Upper lobe of right lung (tissue), 1 donor: ENCODE data around the gene FUT8. TPM values are rescaled to one million over a fixed set of nuclear protein-coding genes. Genes with fewer than 3 reads are reported as not detected.
"Not testable (repeated sequence)": the region's sequence is repeated elsewhere in the genome, so short reads cannot be mapped to it uniquely, and the experiment has no call there.

Experiments used
- ATAC-seq: fragments of 200-7000 bp; cut with Tn5 transposase; one replicate; pipeline ENCODE4 v1.9.1; 2020; ENCODE audit warnings: mild to moderate bottlenecking, moderate library complexity
- DNase-seq: peaks from one replicate; pipeline ENCODE4 v3.0.0-alpha.2; 2020
- H3K27ac ChIP-seq: fragments of 200-600 bp; one replicate; pipeline ENCODE4 v1.8.0; 2022
- H3K27me3 ChIP-seq: fragments of 200-600 bp; one replicate; pipeline ENCODE4 v1.8.0; 2022; ENCODE audit warnings: mild to moderate bottlenecking
- H3K36me3 ChIP-seq: fragments of 200-600 bp; one replicate; pipeline ENCODE4 v1.8.0; 2022
- H3K4me1 ChIP-seq: fragments of 200-600 bp; one replicate; pipeline ENCODE4 v1.8.0; 2022
- H3K4me3 ChIP-seq: fragments of 200-600 bp; one replicate; pipeline ENCODE4 v1.8.0; 2022; ENCODE audit warnings: mild to moderate bottlenecking
- H3K9me3 ChIP-seq: fragments of 200-600 bp; one replicate; pipeline ENCODE4 v1.8.0; 2022
- intact Hi-C: fragments of 100-400 bp; cut with DNase I; formaldehyde crosslinking; loops from one replicate; pipeline ENCODE4 v1.11.0; 2022
- total RNA-seq: library from RNA; stranded (reverse); fragmentation: NEBNext Ultra II Directional; extraction: Animal tissue kit (Norgen Biotek cat#: 25700); gene quantifications from one replicate; pipeline ENCODE4 v1.2.1, GENCODE V29; 2021
- TF ChIP-seq, protein P1 (sequence below): fragments of 200-600 bp; IDR thresholded peaks from one replicate; pipeline ENCODE4 v1.8.0; 2022; ENCODE audit warnings: antibody characterized with exemption
- donor health status: DM: no; HTN: yes; CAD: no; lungs with severe emphysema.

The FUT8 gene
- total RNA-seq, 1 donor from 2014 or later: 31.8 TPM

DNA sequence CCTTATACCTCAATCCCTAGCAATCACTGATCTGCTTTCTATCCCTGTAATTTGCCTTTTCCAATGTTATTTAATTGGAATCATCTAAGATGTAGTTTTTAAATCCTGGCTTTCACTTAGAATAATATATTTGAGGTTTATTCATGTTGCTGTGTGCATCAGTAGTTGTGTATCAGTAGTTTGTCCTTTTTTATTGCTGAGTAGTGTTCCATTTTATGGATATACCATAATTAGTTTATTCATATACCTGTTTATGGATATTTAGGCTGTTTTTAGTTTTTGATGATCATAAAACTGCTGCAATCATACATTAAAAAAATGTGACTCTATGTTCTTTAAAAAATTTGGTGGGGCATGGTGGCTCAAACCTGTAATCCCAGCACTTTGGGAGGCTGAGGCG is 43.7 kb downstream of the FUT8 start:
- DNase-seq (no peak), ATAC-seq (no peak)
- intact Hi-C loops: no loop called here
- no peaks in the 10 kb centered on the region for H3K9me3 ChIP-seq
- TF ChIP-seq, protein P1, sequence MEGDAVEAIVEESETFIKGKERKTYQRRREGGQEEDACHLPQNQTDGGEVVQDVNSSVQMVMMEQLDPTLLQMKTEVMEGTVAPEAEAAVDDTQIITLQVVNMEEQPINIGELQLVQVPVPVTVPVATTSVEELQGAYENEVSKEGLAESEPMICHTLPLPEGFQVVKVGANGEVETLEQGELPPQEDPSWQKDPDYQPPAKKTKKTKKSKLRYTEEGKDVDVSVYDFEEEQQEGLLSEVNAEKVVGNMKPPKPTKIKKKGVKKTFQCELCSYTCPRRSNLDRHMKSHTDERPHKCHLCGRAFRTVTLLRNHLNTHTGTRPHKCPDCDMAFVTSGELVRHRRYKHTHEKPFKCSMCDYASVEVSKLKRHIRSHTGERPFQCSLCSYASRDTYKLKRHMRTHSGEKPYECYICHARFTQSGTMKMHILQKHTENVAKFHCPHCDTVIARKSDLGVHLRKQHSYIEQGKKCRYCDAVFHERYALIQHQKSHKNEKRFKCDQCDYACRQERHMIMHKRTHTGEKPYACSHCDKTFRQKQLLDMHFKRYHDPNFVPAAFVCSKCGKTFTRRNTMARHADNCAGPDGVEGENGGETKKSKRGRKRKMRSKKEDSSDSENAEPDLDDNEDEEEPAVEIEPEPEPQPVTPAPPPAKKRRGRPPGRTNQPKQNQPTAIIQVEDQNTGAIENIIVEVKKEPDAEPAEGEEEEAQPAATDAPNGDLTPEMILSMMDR: no peak
- H3K27me3 ChIP-seq: no peaks in the 10 kb centered on the region
- H3K4me3 ChIP-seq: no peak overlapping the region
- no peaks in the 10 kb centered on the region for H3K4me1 ChIP-seq
- H3K36me3 ChIP-seq: no peaks in the 10 kb centered on the region
- no peak overlapping the region for H3K27ac ChIP-seq

- TF ChIP-seq, protein P1: no peak
- Histone ChIP-seq H3K4me1 (no peaks in the 10 kb centered on the region), H3K4me3 (no peak overlapping the region), H3K27ac (no peak overlapping the region), H3K36me3 (no peaks in the 10 kb centered on the region), H3K27me3 (no peaks in the 10 kb centered on the region), H3K9me3 (no peaks in the 10 kb centered on the region)
- DNase-seq: no peak
- intact Hi-C loops: no loop called here
- no peak for ATAC-seq
Measured at GRCh38 chr14:65461730-65462129, 49.2 kb downstream of the FUT8 start.

DNA sequence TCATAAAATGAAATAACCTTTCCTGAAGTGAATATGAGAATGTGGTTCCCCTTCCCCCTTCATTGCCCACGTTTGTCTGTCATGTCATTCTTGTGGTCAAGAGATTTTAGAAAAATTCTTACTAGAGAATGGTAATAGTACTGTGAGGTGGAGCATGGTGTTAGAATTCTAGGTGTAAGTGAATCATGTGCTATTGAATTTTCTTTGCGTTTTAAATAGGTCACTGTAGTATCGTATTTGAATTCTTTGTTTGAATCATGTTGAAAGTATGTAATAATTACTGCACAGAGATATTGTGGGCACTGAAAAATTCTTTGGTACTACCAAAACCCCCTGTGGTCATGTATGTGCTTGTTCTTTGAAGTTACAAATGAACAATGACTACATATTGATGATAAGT is 49.9 kb downstream of the FUT8 start:
- ATAC-seq (no peak), DNase-seq (no peak)
- no peaks in the 10 kb centered on the region for H3K36me3 ChIP-seq
- intact Hi-C loops: no loop called here
- H3K4me3 ChIP-seq: no peak overlapping the region
- H3K27me3 ChIP-seq: no peaks in the 10 kb centered on the region
- H3K27ac ChIP-seq: no peak overlapping the region
- TF ChIP-seq, protein P1: no peak
- H3K4me1 ChIP-seq: no peaks in the 10 kb centered on the region
- H3K9me3 ChIP-seq: no peaks in the 10 kb centered on the region

DNA sequence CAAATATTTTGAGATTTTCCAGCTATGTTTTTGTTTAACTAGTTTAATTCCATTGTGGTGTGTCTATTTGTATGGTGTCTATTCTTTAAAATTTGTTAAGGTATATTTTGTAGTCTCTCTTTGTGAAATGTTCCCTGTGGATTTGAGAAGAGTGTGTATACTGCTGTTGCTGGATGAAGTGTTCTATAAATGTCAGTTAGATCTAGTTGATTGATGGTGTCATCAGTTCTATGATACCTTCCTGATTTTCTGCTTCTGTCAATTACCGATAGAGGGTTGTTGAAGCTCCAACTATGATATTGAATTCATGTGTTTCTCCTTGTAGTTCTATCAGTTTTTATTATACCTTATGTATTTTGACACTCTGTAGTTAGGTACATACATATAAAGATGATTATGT is 53.1 kb downstream of the FUT8 start:
- Histone ChIP-seq H3K4me1 (no peaks in the 10 kb centered on the region), H3K4me3 (no peak overlapping the region), H3K27me3 (no peaks in the 10 kb centered on the region), H3K9me3 (no peaks in the 10 kb centered on the region), H3K27ac (no peak overlapping the region), H3K36me3 (no peaks in the 10 kb centered on the region)
- intact Hi-C loops: no loop called here
- TF ChIP-seq, protein P1: no peak
- DNase-seq (no peak), ATAC-seq (no peak)

GRCh38 chr14:65467926-65468325 is 55.4 kb downstream of the FUT8 start:
- H3K27me3 ChIP-seq, H3K9me3 ChIP-seq, H3K4me1 ChIP-seq, intact Hi-C loops, H3K36me3 ChIP-seq, H3K4me3 ChIP-seq, DNase-seq, H3K27ac ChIP-seq, ATAC-seq: not testable (repeated sequence)

GRCh38 chr14:65469903-65470302 is 57.4 kb downstream of the FUT8 start:
- no peak for DNase-seq
- Histone ChIP-seq H3K27ac (no peak overlapping the region), H3K36me3 (no peaks in the 10 kb centered on the region), H3K9me3 (no peaks in the 10 kb centered on the region), H3K4me3 (no peak overlapping the region), H3K4me1 (no peaks in the 10 kb centered on the region), H3K27me3 (no peaks in the 10 kb centered on the region)
- peak; percentile 21 for ATAC-seq
- TF ChIP-seq, protein P1: no peak
- intact Hi-C loops: no loop called here
